Lower leg skin (tissue), 4 donors: Measurements from ENCODE around the gene FYTTD1. TPM values are rescaled to one million over a fixed set of nuclear protein-coding genes. Genes with fewer than 3 reads are reported as not detected.

Experiments used
- DNase-seq, 2 donors: peaks; one replicate each; pipeline ENCODE4 v3.0.0-alpha.2; 2019; ENCODE audit warnings: low spot score in 2 of 2
- H3K4me3 ChIP-seq: fragments of 200-600 bp; sonication (generic); 2 replicates; pipeline ENCODE4 v1.5.1; 2017; ENCODE audit warnings: mild to moderate bottlenecking, low read depth; ENCODE audit not compliant: poor library complexity, severe bottlenecking
- CTCF ChIP-seq, 3 donors: fragments of 450-650 bp; IDR thresholded peaks; one replicate each; pipeline ENCODE4 v1.5.1; 2016; ENCODE audit warnings: antibody characterized with exemption in 3 of 3, mild to moderate bottlenecking in 3 of 3, moderate library complexity in 2 of 3
- POLR2A ChIP-seq, 2 donors: fragments of 450-650 bp; IDR thresholded peaks; one replicate each; pipeline ENCODE4 v1.6.1; 2016 to 2017; ENCODE audit warnings: antibody characterized with exemption in 2 of 2, mild to moderate bottlenecking in 1 of 2, moderate library complexity in 1 of 2
- WGBS, 2 donors: methylation state at CpG; one replicate each; pipeline ENCODE4 v1.1.5; 2018; 5-methylcytosine and 5-hydroxymethylcytosine counted together
- intact Hi-C: fragments of 100-400 bp; cut with DNase I; formaldehyde crosslinking; loops from one replicate; pipeline ENCODE4 v1.15.0; 2023; ENCODE audit warnings: low total_unique reads
- total RNA-seq, 4 donors: library from RNA; depleted of rRNA; stranded (reverse); fragments of >200 nt; gene quantifications; one replicate each; pipeline ENCODE4 v1.1.0, GENCODE V29; 2016

FYTTD1 gene
- total RNA-seq, 4 donors from 2014 or later: 44.6 to 65.1 (median 54.3) TPM

- H3K4me3 ChIP-seq: no peak overlapping the region
- WGBS, 2 donors: 78 to 81% methylated on average over 6 of the region's 6 CpGs
- no peak for DNase-seq
- TF ChIP-seq POLR2A (IDR thresholded peaks at IDR 0.05): no peak
- no peak for TF ChIP-seq CTCF (IDR thresholded peaks at IDR 0.05)
- intact Hi-C loops: no loop called here
Observed at GRCh38 chr3:197830308-197830966, 80.8 kb downstream of the FYTTD1 start.

- 95 to 96% methylated on average over 8 of the region's 8 CpGs for WGBS, 2 donors
- TF ChIP-seq POLR2A (IDR thresholded peaks at IDR 0.05) (no peak), CTCF (IDR thresholded peaks at IDR 0.05) (no peak)
- H3K4me3 ChIP-seq: no peak overlapping the region
- no peak for DNase-seq
- intact Hi-C loops: no loop called here
Observed at GRCh38 chr3:197830967-197831313, 81.3 kb downstream of the FYTTD1 start.

- WGBS, 2 donors: 90 to 94% methylated on average over 8 of the region's 8 CpGs
- DNase-seq: no peak
- no peak overlapping the region for H3K4me3 ChIP-seq
- intact Hi-C loops: no loop called here
- TF ChIP-seq POLR2A (IDR thresholded peaks at IDR 0.05): no peak
- TF ChIP-seq CTCF (IDR thresholded peaks at IDR 0.05): no peak
Observed at GRCh38 chr3:197833930-197834715, 84.4 kb downstream of the FYTTD1 start.

GRCh38 chr3:197835509-197835908 is 85.8 kb downstream of the FYTTD1 start:
- H3K4me3 ChIP-seq: no peak overlapping the region
- 92 to 93% methylated on average over 5 of the region's 5 CpGs for WGBS, 2 donors
- DNase-seq: no peak
- intact Hi-C loops: no loop called here
- no peak for TF ChIP-seq CTCF (IDR thresholded peaks at IDR 0.05)

GRCh38 chr3:197836244-197836643 is 86.6 kb downstream of the FYTTD1 start:
- TF ChIP-seq CTCF (IDR thresholded peaks at IDR 0.05) (no peak), POLR2A (IDR thresholded peaks at IDR 0.05) (no peak)
- intact Hi-C loops: no loop called here
- no peak overlapping the region for H3K4me3 ChIP-seq
- DNase-seq: no peak

Other genes with a start within 250 kb of the FYTTD1 start
- 10 to 100 TPM; 56.3 to 86.1 (median 59.7) TPM for gene BDH1, start 193.9 kb upstream of the FYTTD1 start, total RNA-seq
- 10 to 100 TPM; 29.1 to 50.2 (median 40.7) TPM for gene RUBCN, start 13.0 kb upstream of the FYTTD1 start, total RNA-seq
- 10 to 100 TPM; 22.5 to 34.3 (median 27.7) TPM for gene LRCH3, start 41.4 kb downstream of the FYTTD1 start, total RNA-seq
- gene RPL35A, start 200.3 kb downstream of the FYTTD1 start, total RNA-seq: 1,000 to 10,000 TPM in 1 of 4 donors, 100 to 1,000 TPM in 3; 667 to 1,167 (median 835) TPM
- 10 to 100 TPM in 1 of 4 donors, 1 to 10 TPM in 3; 2.3 to 10.4 (median 3.8) TPM for gene LMLN, start 210.3 kb downstream of the FYTTD1 start, total RNA-seq